Measurements from ENCODE around the gene DYNC1I1. TPM values are rescaled to one million over a fixed set of nuclear protein-coding genes. Genes with fewer than 3 reads are reported as not detected.

DYNC1I1 gene
- total and polyA plus RNA-seq, 2 of the 13 experiments (the other 11 are each of a cell fraction or from before 2014, with no cell fraction given), result not detected

- intact Hi-C loops (cut with micrococcal nuclease; ENCODE audit: unreplicated experiment) (no loop called here), in situ Hi-C loops (cut with HindIII; ENCODE audit: extremely low pct_ligation_motif_present, low pct_unique_long_range_greater_than_20kb) (loop anchor here (25.0 kb wide), 3 partner anchors 841 to 1916 kb away; no protein-coding TSS in a partner anchor)
- H3K79me2 ChIP-seq (ENCODE audit: insufficient read depth, low read length), result no peaks in the 10 kb centered on the region
- no peaks in the 10 kb centered on the region for H3K36me3 ChIP-seq (replicated peaks in 1 of 2; ENCODE audit: control insufficient read depth in 1 of 2, insufficient read depth in 2 of 2, low read length in 2 of 2)
- no peaks in the 10 kb centered on the region for H3K9me3 ChIP-seq (ENCODE audit: low read length)
- ChIA-PET POLR2A (no interaction called here), CTCF (ENCODE audit: low intra/inter-chr PET ratio, low total read pairs) (no interaction called here)
- no peak overlapping the region for H3K4me2 ChIP-seq (ENCODE audit: low read depth, low read length)
- H3K4me3 ChIP-seq (replicated peaks in 1 of 3; ENCODE audit: insufficient read depth in 1 of 3, low read depth in 2 of 3, low read length in 3 of 3), result no peak overlapping the region
- WGBS (ENCODE audit: low lambda C conversion rate), result 5% methylated on average over 3 of the region's 3 CpGs
- DNase-seq (ENCODE audit: low spot score) (no peak), FAIRE-seq (no peak), ATAC-seq (no peak)
- H3K27me3 ChIP-seq (ENCODE audit: control insufficient read depth in 1 of 2, insufficient read depth in 2 of 2, low read length in 2 of 2), result 0 out of 5 replicates have a peak, but pooled peaks cover 0 to 4% of the 10 kb centered on the region in 2 experiments
- no peak for TF ChIP-seq JARID2 (CRISPR knock-in tag; IDR thresholded peaks at IDR 0.05; ENCODE audit: insufficient replicate concordance)
- no peaks in the 10 kb centered on the region for H4K20me1 ChIP-seq (ENCODE audit: insufficient read depth, low read length)
- BruUV-seq (replicated peaks), result no TSS peak
- H3K9ac ChIP-seq (ENCODE audit: insufficient read depth, low read depth, low read length), result no peak overlapping the region
- H2AFZ ChIP-seq (ENCODE audit: low read length), result no peak overlapping the region
- peaks cover 13% of the 10 kb centered on the region for H3K4me1 ChIP-seq (ENCODE audit: insufficient read depth, low read length)
- H3K27ac ChIP-seq (ENCODE audit: extremely low read length, insufficient read depth, low read length), result no peak overlapping the region
These were observed 149.2 kb downstream of the DYNC1I1 start for GRCh38 chr7:95921543-95921942.

- intact Hi-C loops (cut with micrococcal nuclease; ENCODE audit: unreplicated experiment) (no loop called here), in situ Hi-C loops (cut with HindIII; ENCODE audit: extremely low pct_ligation_motif_present, low pct_unique_long_range_greater_than_20kb) (loop anchor here (25.0 kb wide), 3 partner anchors 840 to 1915 kb away; no protein-coding TSS in a partner anchor)
- no peaks in the 10 kb centered on the region for H4K20me1 ChIP-seq (ENCODE audit: insufficient read depth, low read length)
- H3K4me1 ChIP-seq (ENCODE audit: insufficient read depth, low read length), result peaks cover 6% of the 10 kb centered on the region
- no peak for ATAC-seq
- H3K4me2 ChIP-seq (ENCODE audit: low read depth, low read length), result no peak overlapping the region
- no peak for DNase-seq (ENCODE audit: low spot score)
- POLR2A ChIA-PET, result no interaction called here
- FAIRE-seq, result no peak
- no peaks in the 10 kb centered on the region for H3K79me2 ChIP-seq (ENCODE audit: insufficient read depth, low read length)
- no peak for TF ChIP-seq ZNF556 (CRISPR knock-in tag; IDR thresholded peaks at IDR 0.05; ENCODE audit: borderline replicate concordance)
- no peak for TF ChIP-seq ISL2 (CRISPR knock-in tag; IDR thresholded peaks at IDR 0.05)
- TF ChIP-seq CEBPB (IDR thresholded peaks at IDR 0.05; ENCODE audit: borderline replicate concordance, low read depth, low read length), result no peak
- no peak for TF ChIP-seq MTA3 (CRISPR knock-in tag; IDR thresholded peaks at IDR 0.05)
- TF ChIP-seq ZNF501 (CRISPR knock-in tag; IDR thresholded peaks at IDR 0.05), result no peak
- TF ChIP-seq NFIC (IDR thresholded peaks at IDR 0.05; ENCODE audit: low read length), result no peak
- no peak for TF ChIP-seq PRDM4 (CRISPR knock-in tag; IDR thresholded peaks at IDR 0.05; ENCODE audit: borderline replicate concordance)
- TF ChIP-seq ZNF468 (CRISPR knock-in tag; IDR thresholded peaks at IDR 0.05), result no peak
- no peaks in the 10 kb centered on the region for H3K9me3 ChIP-seq (ENCODE audit: low read length)
- 38% methylated on average over 3 of the region's 3 CpGs for whole genome bisulfite sequencing (ENCODE audit: low lambda C conversion rate)
- CTCF ChIA-PET (ENCODE audit: low intra/inter-chr PET ratio, low total read pairs), result no interaction called here
- H3K36me3 ChIP-seq (replicated peaks in 1 of 2; ENCODE audit: control insufficient read depth in 1 of 2, insufficient read depth in 2 of 2, low read length in 2 of 2), result no peaks in the 10 kb centered on the region
- no peak overlapping the region for H3K4me3 ChIP-seq (replicated peaks in 1 of 3; ENCODE audit: insufficient read depth in 1 of 3, low read depth in 2 of 3, low read length in 3 of 3)
- 0 out of 5 replicates have a peak, but pooled peaks cover 0 to 4% of the 10 kb centered on the region in 2 experiments for H3K27me3 ChIP-seq (ENCODE audit: control insufficient read depth in 1 of 2, insufficient read depth in 2 of 2, low read length in 2 of 2)
- BruUV-seq (replicated peaks), result no TSS peak
- H2AFZ ChIP-seq (ENCODE audit: low read length), result no peak overlapping the region
- no peak overlapping the region for H3K9ac ChIP-seq (ENCODE audit: insufficient read depth, low read depth, low read length)
- H3K27ac ChIP-seq (ENCODE audit: extremely low read length, insufficient read depth, low read length), result no peak overlapping the region
These were observed 149.8 kb downstream of the DYNC1I1 start for GRCh38 chr7:95922191-95922590.

Measured in HepG2 (cell line).